ENCODE measurements around the gene SLC39A13. TPM values are rescaled to one million over a fixed set of nuclear protein-coding genes. Genes with fewer than 3 reads are reported as not detected.

The SLC39A13 gene
- total RNA-seq, 1 donor from 2014 or later, result 117 TPM

- H3K36me3 ChIP-seq (ENCODE audit: control insufficient read depth, insufficient read depth, low read length), result no peaks in the 10 kb centered on the region
- TF ChIP-seq CTCF (IDR thresholded peaks at IDR 0.05; ENCODE audit: insufficient read depth, low read length, poor library complexity, severe bottlenecking), result no peak
- no peak for DNase-seq (ENCODE audit: low read depth)
- no peaks in the 10 kb centered on the region for H3K27me3 ChIP-seq (ENCODE audit: control insufficient read depth, insufficient read depth, low read length)
- no peak overlapping the region for H3K4me3 ChIP-seq (ENCODE audit: low read depth, low read length)
These were observed 15.7 kb upstream of the SLC39A13 start for GRCh38 chr11:47392546-47393162.

GRCh38 chr11:47393163-47394049 is 15.0 kb upstream of the SLC39A13 start:
- Histone ChIP-seq H3K27me3 (ENCODE audit: control insufficient read depth, insufficient read depth, low read length) (no peaks in the 10 kb centered on the region), H3K4me3 (ENCODE audit: low read depth, low read length) (no peak overlapping the region), H3K36me3 (ENCODE audit: control insufficient read depth, insufficient read depth, low read length) (no peaks in the 10 kb centered on the region)
- DNase-seq (ENCODE audit: low read depth), result no peak
- TF ChIP-seq CTCF (IDR thresholded peaks at IDR 0.05; ENCODE audit: insufficient read depth, low read length, poor library complexity, severe bottlenecking), result no peak

- Histone ChIP-seq H3K27me3 (ENCODE audit: control insufficient read depth, insufficient read depth, low read length) (no peaks in the 10 kb centered on the region), H3K36me3 (ENCODE audit: control insufficient read depth, insufficient read depth, low read length) (no peaks in the 10 kb centered on the region), H3K4me3 (ENCODE audit: low read depth, low read length) (no peak overlapping the region)
- TF ChIP-seq CTCF (IDR thresholded peaks at IDR 0.05; ENCODE audit: insufficient read depth, low read length, poor library complexity, severe bottlenecking), result no peak
- DNase-seq (ENCODE audit: low read depth), result no peak
These were observed 14.4 kb upstream of the SLC39A13 start for GRCh38 chr11:47394050-47394321.

- no peaks in the 10 kb centered on the region for H3K36me3 ChIP-seq (ENCODE audit: control insufficient read depth, insufficient read depth, low read length)
- TF ChIP-seq CTCF (IDR thresholded peaks at IDR 0.05; ENCODE audit: insufficient read depth, low read length, poor library complexity, severe bottlenecking), result no peak
- H3K4me3 ChIP-seq (ENCODE audit: low read depth, low read length), result no peak overlapping the region
- no peak for DNase-seq (ENCODE audit: low read depth)
- no peaks in the 10 kb centered on the region for H3K27me3 ChIP-seq (ENCODE audit: control insufficient read depth, insufficient read depth, low read length)
These were observed 13.8 kb upstream of the SLC39A13 start for GRCh38 chr11:47394322-47395222.

- no peak for DNase-seq (ENCODE audit: low read depth)
- TF ChIP-seq CTCF (IDR thresholded peaks at IDR 0.05; ENCODE audit: insufficient read depth, low read length, poor library complexity, severe bottlenecking), result no peak
- H3K36me3 ChIP-seq (ENCODE audit: control insufficient read depth, insufficient read depth, low read length), result no peaks in the 10 kb centered on the region
- no peaks in the 10 kb centered on the region for H3K27me3 ChIP-seq (ENCODE audit: control insufficient read depth, insufficient read depth, low read length)
- no peak overlapping the region for H3K4me3 ChIP-seq (ENCODE audit: low read depth, low read length)
These were observed 13.0 kb upstream of the SLC39A13 start for GRCh38 chr11:47395223-47396048.
